ENCODE results near the gene EXOSC7. TPM values are rescaled to one million over a fixed set of nuclear protein-coding genes. Genes with fewer than 3 reads are reported as not detected.

Gene EXOSC7
- total and polyA plus RNA-seq, 9 of the 15 experiments (the other 6 are each of a cell fraction or from before 2014, with no cell fraction given): 88.5 to 237 (median 112) TPM

DNA sequence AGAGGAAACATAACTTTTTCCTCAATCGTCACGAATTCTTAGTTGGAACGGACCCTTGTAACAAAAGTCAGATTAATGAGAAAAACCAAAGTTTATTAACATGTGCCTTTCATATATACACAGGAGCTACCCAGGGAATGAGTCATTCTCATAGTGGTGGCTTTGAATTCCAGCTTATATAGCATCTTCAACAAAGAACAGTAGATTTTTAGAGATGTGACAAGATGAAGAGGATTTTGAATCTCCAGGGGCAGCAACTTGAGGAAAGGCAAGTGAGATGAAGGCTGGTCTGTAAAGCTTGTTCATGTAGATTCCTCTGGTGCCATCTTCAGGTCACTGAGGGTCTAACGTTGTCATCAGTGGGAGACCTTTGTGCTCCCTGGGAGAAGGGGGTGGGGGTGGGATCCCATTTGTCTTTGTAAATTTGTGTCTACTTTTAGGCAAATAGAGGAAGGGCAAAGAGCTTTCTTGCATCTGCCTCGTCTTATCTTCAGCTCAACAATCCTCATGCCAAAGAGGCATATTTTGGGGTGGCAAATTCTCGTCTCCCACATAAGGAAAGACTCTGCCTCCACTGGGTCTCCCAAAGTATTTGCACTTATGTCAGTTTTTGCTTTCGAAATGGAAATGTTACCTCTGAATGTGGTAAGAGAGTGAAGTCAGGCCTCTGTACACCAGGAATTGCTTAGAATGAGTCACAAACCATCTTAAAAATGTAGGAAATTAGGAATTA is 79.5 kb downstream of the EXOSC7 start (continued):
- TF ChIP-seq, protein P1, sequence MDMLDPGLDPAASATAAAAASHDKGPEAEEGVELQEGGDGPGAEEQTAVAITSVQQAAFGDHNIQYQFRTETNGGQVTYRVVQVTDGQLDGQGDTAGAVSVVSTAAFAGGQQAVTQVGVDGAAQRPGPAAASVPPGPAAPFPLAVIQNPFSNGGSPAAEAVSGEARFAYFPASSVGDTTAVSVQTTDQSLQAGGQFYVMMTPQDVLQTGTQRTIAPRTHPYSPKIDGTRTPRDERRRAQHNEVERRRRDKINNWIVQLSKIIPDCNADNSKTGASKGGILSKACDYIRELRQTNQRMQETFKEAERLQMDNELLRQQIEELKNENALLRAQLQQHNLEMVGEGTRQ (CRISPR knock-in tag; IDR thresholded peaks at IDR 0.05): no peak
- TF ChIP-seq RBM25 (IDR thresholded peaks at IDR 0.05; ENCODE audit: low read depth, low read length, severe bottlenecking) (no peak), L3MBTL2 (IDR thresholded peaks at IDR 0.05) (peak; percentile 40; the same call in 1 of the 2 replicates), ATF1 (CRISPR knock-in tag; IDR thresholded peaks at IDR 0.05) (no peak), ATF1 (tag; IDR thresholded peaks at IDR 0.05) (peak; percentile 57), ZNF589 (CRISPR knock-in tag; IDR thresholded peaks at IDR 0.05; ENCODE audit: low read depth) (peak; percentile 49; the same call in 1 of the 2 replicates), POU5F1 (IDR thresholded peaks at IDR 0.05; ENCODE audit: borderline replicate concordance, low read depth, low read length, partially characterized antibody) (no peak)
- TF ChIP-seq, protein P2, sequence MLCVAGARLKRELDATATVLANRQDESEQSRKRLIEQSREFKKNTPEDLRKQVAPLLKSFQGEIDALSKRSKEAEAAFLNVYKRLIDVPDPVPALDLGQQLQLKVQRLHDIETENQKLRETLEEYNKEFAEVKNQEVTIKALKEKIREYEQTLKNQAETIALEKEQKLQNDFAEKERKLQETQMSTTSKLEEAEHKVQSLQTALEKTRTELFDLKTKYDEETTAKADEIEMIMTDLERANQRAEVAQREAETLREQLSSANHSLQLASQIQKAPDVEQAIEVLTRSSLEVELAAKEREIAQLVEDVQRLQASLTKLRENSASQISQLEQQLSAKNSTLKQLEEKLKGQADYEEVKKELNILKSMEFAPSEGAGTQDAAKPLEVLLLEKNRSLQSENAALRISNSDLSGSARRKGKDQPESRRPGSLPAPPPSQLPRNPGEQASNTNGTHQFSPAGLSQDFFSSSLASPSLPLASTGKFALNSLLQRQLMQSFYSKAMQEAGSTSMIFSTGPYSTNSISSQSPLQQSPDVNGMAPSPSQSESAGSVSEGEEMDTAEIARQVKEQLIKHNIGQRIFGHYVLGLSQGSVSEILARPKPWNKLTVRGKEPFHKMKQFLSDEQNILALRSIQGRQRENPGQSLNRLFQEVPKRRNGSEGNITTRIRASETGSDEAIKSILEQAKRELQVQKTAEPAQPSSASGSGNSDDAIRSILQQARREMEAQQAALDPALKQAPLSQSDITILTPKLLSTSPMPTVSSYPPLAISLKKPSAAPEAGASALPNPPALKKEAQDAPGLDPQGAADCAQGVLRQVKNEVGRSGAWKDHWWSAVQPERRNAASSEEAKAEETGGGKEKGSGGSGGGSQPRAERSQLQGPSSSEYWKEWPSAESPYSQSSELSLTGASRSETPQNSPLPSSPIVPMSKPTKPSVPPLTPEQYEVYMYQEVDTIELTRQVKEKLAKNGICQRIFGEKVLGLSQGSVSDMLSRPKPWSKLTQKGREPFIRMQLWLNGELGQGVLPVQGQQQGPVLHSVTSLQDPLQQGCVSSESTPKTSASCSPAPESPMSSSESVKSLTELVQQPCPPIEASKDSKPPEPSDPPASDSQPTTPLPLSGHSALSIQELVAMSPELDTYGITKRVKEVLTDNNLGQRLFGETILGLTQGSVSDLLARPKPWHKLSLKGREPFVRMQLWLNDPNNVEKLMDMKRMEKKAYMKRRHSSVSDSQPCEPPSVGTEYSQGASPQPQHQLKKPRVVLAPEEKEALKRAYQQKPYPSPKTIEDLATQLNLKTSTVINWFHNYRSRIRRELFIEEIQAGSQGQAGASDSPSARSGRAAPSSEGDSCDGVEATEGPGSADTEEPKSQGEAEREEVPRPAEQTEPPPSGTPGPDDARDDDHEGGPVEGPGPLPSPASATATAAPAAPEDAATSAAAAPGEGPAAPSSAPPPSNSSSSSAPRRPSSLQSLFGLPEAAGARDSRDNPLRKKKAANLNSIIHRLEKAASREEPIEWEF (CRISPR knock-in tag; IDR thresholded peaks at IDR 0.05): no peak
- TF ChIP-seq, protein P3, sequence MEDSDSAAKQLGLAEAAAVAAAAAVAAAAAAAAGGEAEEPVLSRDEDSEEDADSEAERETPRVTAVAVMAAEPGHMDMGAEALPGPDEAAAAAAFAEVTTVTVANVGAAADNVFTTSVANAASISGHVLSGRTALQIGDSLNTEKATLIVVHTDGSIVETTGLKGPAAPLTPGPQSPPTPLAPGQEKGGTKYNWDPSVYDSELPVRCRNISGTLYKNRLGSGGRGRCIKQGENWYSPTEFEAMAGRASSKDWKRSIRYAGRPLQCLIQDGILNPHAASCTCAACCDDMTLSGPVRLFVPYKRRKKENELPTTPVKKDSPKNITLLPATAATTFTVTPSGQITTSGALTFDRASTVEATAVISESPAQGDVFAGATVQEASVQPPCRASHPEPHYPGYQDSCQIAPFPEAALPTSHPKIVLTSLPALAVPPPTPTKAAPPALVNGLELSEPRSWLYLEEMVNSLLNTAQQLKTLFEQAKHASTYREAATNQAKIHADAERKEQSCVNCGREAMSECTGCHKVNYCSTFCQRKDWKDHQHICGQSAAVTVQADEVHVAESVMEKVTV (CRISPR knock-in tag; IDR thresholded peaks at IDR 0.05): peak; percentile 42; the same call in 1 of the 2 replicates
- TF ChIP-seq, protein P4, sequence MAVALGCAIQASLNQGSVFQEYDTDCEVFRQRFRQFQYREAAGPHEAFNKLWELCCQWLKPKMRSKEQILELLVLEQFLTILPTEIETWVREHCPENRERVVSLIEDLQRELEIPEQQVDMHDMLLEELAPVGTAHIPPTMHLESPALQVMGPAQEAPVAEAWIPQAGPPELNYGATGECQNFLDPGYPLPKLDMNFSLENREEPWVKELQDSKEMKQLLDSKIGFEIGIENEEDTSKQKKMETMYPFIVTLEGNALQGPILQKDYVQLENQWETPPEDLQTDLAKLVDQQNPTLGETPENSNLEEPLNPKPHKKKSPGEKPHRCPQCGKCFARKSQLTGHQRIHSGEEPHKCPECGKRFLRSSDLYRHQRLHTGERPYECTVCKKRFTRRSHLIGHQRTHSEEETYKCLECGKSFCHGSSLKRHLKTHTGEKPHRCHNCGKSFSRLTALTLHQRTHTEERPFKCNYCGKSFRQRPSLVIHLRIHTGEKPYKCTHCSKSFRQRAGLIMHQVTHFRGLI (CRISPR knock-in tag; IDR thresholded peaks at IDR 0.05): 0 out of 2 replicates have a peak, but pooled peaks have one; percentile 18

Measured in K562 (cell line).